LNCaP clone FGC (cell line): ENCODE results near the gene BUB3.
"Not testable (repeated sequence)": the region's sequence is repeated elsewhere in the genome, so short reads cannot be mapped to it uniquely, and the experiment has no call there.

Experiments used
- DNase-seq: peaks from one replicate; pipeline ENCODE4 v3.0.0-alpha.2; 2011; ENCODE audit warnings: low read depth
- H3K4me3 ChIP-seq: 2 replicates; pipeline ENCODE4 v1.5.1; 2011; ENCODE audit warnings: mild to moderate bottlenecking, low read depth, low read length, control low read depth
- CTCF ChIP-seq: IDR thresholded peaks from 2 replicates; pipeline ENCODE4 v1.5.1; 2012; ENCODE audit warnings: mild to moderate bottlenecking; ENCODE audit not compliant: control insufficient read depth, insufficient read depth; ENCODE audit errors: extremely low read depth

BUB3 gene

DNA sequence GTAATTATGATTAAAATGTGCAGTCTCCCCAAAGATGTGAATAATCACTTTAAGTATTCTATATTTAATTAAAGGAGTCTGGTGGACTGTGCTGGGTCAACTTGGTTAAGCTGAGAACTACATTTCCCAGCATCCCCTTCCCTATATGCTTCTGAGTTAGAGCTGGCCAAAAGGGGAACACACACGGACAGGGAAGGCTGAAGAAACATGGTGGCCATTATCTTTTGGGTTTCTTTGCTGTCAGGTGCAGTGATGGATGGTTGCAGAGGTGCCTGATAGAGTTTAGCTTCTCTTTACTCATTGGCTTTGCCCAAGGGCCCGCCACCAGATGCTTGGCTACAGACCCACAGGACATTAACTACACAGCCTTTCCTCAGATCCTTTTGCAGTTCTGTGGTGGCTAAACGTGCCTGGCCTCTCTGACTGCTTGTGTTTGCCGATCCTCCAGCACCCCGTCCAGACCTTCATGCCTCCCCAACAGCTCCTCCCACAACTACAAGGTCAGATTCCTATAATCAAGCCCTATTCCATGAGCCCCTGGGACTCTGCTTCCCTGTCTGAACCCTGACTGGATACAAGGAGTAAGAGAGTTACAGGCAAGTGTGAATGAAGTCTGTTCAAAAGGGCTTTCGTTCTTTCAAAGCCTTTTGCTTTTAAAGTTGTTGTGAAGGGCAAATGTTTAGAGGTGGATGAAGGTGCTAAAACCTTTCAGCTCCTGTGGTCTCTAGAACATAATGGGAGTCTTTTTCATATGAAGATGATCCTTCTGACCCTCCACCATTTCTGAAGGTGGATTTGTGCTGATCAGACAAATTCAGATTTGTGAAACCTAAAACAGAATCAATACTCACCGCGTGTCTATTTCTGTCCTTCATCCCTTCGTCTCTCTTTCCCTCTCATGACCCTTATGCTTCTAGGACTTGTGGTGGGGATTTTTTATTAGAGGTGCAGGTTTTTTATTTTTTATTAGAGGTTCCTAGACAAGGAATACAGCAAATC, 21.5 kb downstream of the BUB3 start:
- no peak overlapping the region for H3K4me3 ChIP-seq
- no peak for DNase-seq
- TF ChIP-seq CTCF = no peak

- H3K4me3 ChIP-seq, DNase-seq: not testable (repeated sequence)
Observed at GRCh38 chr10:123178390-123178789, 24.2 kb downstream of the BUB3 start.

GRCh38 chr10:123180101-123181090, 26.2 kb downstream of the BUB3 start:
- no peak for TF ChIP-seq CTCF
- DNase-seq = no peak

GRCh38 chr10:123183724-123184123, 29.5 kb downstream of the BUB3 start:
- TF ChIP-seq CTCF = no peak
- H3K4me3 ChIP-seq = no peak overlapping the region
- DNase-seq = no peak

More at GRCh38 chr10:123180101-123181090, 26.2 kb downstream of the BUB3 start:
- H3K4me3 ChIP-seq = no peak overlapping the region

DNA sequence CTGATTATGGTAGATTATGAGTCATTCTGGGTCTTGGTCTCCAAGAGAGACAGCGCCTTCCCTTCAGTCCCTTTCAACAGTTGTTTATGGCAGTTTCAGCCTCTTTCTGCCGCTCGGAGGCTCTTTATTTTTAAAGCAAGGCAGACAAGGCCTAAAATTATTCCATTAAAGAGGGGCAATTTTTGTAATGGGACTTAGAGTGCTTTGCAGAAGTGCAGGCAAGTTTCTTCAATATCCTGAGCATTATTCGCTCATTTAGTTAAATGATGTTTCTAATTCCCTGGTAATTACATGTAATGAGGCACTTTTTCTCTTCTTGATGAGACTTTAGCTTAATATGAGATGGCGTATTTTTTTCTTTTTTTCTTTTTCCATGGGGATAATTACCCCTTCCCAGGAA, 33.6 kb downstream of the BUB3 start:
- no peak for TF ChIP-seq CTCF
- no peak overlapping the region for H3K4me3 ChIP-seq
- no peak for DNase-seq

DNA sequence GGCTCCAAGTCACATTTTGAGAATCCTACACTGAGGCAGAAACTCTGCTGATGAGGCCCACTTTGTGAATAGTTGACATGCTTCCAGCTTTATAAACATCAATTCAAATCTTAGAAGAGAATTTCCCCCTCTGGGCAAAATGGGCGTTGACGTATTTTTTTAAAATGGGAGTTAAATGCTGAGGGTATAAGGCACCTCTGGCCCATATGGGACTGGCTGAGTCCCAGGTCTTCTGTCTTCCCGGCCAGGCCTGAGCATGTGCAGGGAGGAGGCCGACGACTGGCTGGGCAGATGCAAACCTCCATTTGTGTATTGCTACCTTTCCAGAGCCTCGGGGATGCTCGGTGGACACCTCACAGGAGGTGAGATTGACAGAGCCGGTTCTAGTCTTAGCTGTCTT, 37.7 kb downstream of the BUB3 start:
- DNase-seq = no peak
- TF ChIP-seq CTCF = no peak
- no peak overlapping the region for H3K4me3 ChIP-seq

DNA sequence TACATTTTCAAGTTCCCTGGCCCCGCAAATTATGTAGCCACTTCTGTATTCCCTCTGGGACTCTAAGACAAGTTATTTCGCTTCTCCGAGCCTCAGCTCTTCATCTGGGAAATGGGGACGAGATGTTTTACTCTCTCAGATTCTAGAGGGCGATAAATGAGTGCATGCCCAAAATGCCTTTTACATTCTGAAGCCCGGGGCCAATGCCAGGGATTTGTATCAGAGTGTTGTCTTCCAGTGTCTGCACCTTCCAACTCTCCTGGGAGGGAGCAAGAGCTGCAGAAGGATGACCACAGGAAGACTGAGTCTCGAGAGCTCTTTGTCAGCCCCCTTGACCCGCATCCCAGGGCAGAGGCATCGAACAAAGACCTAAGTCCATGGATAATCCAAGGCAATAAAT, 39.9 kb downstream of the BUB3 start:
- no peak for DNase-seq
- H3K4me3 ChIP-seq = no peak overlapping the region
- no peak for TF ChIP-seq CTCF
